Measurements from ENCODE around the gene IZUMO4. TPM values are rescaled to one million over a fixed set of nuclear protein-coding genes. Genes with fewer than 3 reads are reported as not detected.
A peak's percentile ranks its signal among the peaks of the same experiment; 100 is the strongest.

IZUMO4 gene
- total RNA-seq, 2 experiments from 2014 or later, result 8.7 to 9.5 TPM

GRCh38 chr19:2051773-2052704, 44.7 kb upstream of the IZUMO4 start:
- peak; percentile 72 for DNase-seq
- H3K27me3 Mint-ChIP-seq (ENCODE audit: low read depth), result no peaks in the 10 kb centered on the region
- H3K27ac Mint-ChIP-seq, result peak overlapping the region; percentile 93
- peak; percentile 12 for ATAC-seq
- H3K9me3 Mint-ChIP-seq (ENCODE audit: insufficient read depth), result no peaks in the 10 kb centered on the region
- POLR2A ChIA-PET, result interaction anchor here (0.6 to 2.8 kb wide), 19 partner anchors 9 to 167 kb away, joined by 3 to 31 read pairs (median 5); partner anchors contain the start of gene ABHD17A
- H3K4me1 Mint-ChIP-seq (ENCODE audit: low read depth), result peaks cover 65% of the 10 kb centered on the region
- H3K36me3 Mint-ChIP-seq (ENCODE audit: low read depth), result peaks cover 19% of the 10 kb centered on the region
- CTCF ChIA-PET, result interaction anchor here (1.0 to 2.4 kb wide), 13 partner anchors 9 to 123 kb away, joined by 3 to 11 read pairs (median 5); no protein-coding TSS in a partner anchor
- peak overlapping the region; percentile 65 for H3K4me3 Mint-ChIP-seq

- POLR2A ChIA-PET, result interaction anchor here (0.7 to 2.8 kb wide), 4 partner anchors 10 to 185 kb away, joined by 3 to 31 read pairs (median 4); no protein-coding TSS in a partner anchor
- CTCF ChIA-PET, result interaction anchor here (1.2 to 2.4 kb wide), 4 partner anchors 16 to 34 kb away, joined by 3 to 7 read pairs (median 3); no protein-coding TSS in a partner anchor
- peaks cover 13% of the 10 kb centered on the region for H3K36me3 Mint-ChIP-seq (ENCODE audit: low read depth)
- DNase-seq (peak; percentile 20), ATAC-seq (no peak)
- peak overlapping the region; percentile 61 for H3K27ac Mint-ChIP-seq
- no peaks in the 10 kb centered on the region for H3K27me3 Mint-ChIP-seq (ENCODE audit: low read depth)
- no peaks in the 10 kb centered on the region for H3K9me3 Mint-ChIP-seq (ENCODE audit: insufficient read depth)
- H3K4me3 Mint-ChIP-seq, result no peak overlapping the region
- peaks cover 68% of the 10 kb centered on the region for H3K4me1 Mint-ChIP-seq (ENCODE audit: low read depth)
Measured at GRCh38 chr19:2053601-2054389, 42.9 kb upstream of the IZUMO4 start.

GRCh38 chr19:2054763-2055162, 42.0 kb upstream of the IZUMO4 start:
- ChIA-PET POLR2A (interaction anchor here (0.7 to 1.4 kb wide), 2 partner anchors 29 to 152 kb away, joined by 3 to 4 read pairs; no protein-coding TSS in a partner anchor), CTCF (interaction anchor here (1.3 to 1.4 kb wide), 2 partner anchors 15 to 21 kb away, joined by 3 read pairs; no protein-coding TSS in a partner anchor)
- Mint-ChIP-seq H3K4me1 (ENCODE audit: low read depth) (peaks cover 63% of the 10 kb centered on the region), H3K36me3 (ENCODE audit: low read depth) (peaks cover 5% of the 10 kb centered on the region), H3K27ac (peak overlapping the region; percentile 84), H3K9me3 (ENCODE audit: insufficient read depth) (no peaks in the 10 kb centered on the region), H3K27me3 (ENCODE audit: low read depth) (no peaks in the 10 kb centered on the region), H3K4me3 (no peak overlapping the region)
- ATAC-seq (no peak), DNase-seq (no peak)

- ATAC-seq, result no peak
- Mint-ChIP-seq H3K27ac (peak overlapping the region; percentile 91), H3K4me1 (ENCODE audit: low read depth) (peaks cover 71% of the 10 kb centered on the region), H3K36me3 (ENCODE audit: low read depth) (peaks cover 4% of the 10 kb centered on the region), H3K9me3 (ENCODE audit: insufficient read depth) (no peaks in the 10 kb centered on the region), H3K4me3 (peak overlapping the region; percentile 60), H3K27me3 (ENCODE audit: low read depth) (no peaks in the 10 kb centered on the region)
- ChIA-PET CTCF (interaction anchor here (1.4 kb wide), 1 partner anchor 14 kb away, joined by 3 read pairs; no protein-coding TSS in a partner anchor), POLR2A (no interaction called here)
- peak; percentile 62 for DNase-seq
Measured at GRCh38 chr19:2055931-2056836, 40.5 kb upstream of the IZUMO4 start.

- no peaks in the 10 kb centered on the region for H3K9me3 Mint-ChIP-seq (ENCODE audit: insufficient read depth)
- ChIA-PET POLR2A (interaction anchor here (1.4 kb wide), 1 partner anchor 15 kb away, joined by 3 read pairs; no protein-coding TSS in a partner anchor), CTCF (interaction anchor here (1.4 to 1.6 kb wide), 2 partner anchors 13 to 31 kb away, joined by 3 to 6 read pairs; no protein-coding TSS in a partner anchor)
- no peaks in the 10 kb centered on the region for H3K27me3 Mint-ChIP-seq (ENCODE audit: low read depth)
- peaks cover 67% of the 10 kb centered on the region for H3K4me1 Mint-ChIP-seq (ENCODE audit: low read depth)
- DNase-seq (no peak), ATAC-seq (no peak)
- peak overlapping the region; percentile 91 for H3K27ac Mint-ChIP-seq
- H3K36me3 Mint-ChIP-seq (ENCODE audit: low read depth), result peaks cover 4% of the 10 kb centered on the region
- H3K4me3 Mint-ChIP-seq, result peak overlapping the region; percentile 55
Measured at GRCh38 chr19:2056837-2057192, 39.9 kb upstream of the IZUMO4 start.

- Mint-ChIP-seq H3K4me3 (no peak overlapping the region), H3K36me3 (ENCODE audit: low read depth) (peaks cover 4% of the 10 kb centered on the region), H3K9me3 (ENCODE audit: insufficient read depth) (no peaks in the 10 kb centered on the region), H3K4me1 (ENCODE audit: low read depth) (peaks cover 66% of the 10 kb centered on the region), H3K27me3 (ENCODE audit: low read depth) (no peaks in the 10 kb centered on the region), H3K27ac (peak overlapping the region; percentile 91)
- ChIA-PET CTCF (interaction anchor here (1.4 to 1.6 kb wide), 2 partner anchors 12 to 30 kb away, joined by 3 to 6 read pairs; no protein-coding TSS in a partner anchor), POLR2A (interaction anchor here (1.4 kb wide), 1 partner anchor 16 kb away, joined by 3 read pairs; no protein-coding TSS in a partner anchor)
- DNase-seq (no peak), ATAC-seq (no peak)
Measured at GRCh38 chr19:2057484-2058469, 38.9 kb upstream of the IZUMO4 start.

GRCh38 chr19:2058570-2059421, 37.9 kb upstream of the IZUMO4 start:
- Mint-ChIP-seq H3K36me3 (ENCODE audit: low read depth) (peaks cover 4% of the 10 kb centered on the region), H3K9me3 (ENCODE audit: insufficient read depth) (no peaks in the 10 kb centered on the region), H3K27ac (peak overlapping the region; percentile 91), H3K4me1 (ENCODE audit: low read depth) (peaks cover 63% of the 10 kb centered on the region), H3K27me3 (ENCODE audit: low read depth) (no peaks in the 10 kb centered on the region), H3K4me3 (peak overlapping the region; percentile 22)
- ChIA-PET POLR2A (no interaction called here), CTCF (interaction anchor here (1.6 kb wide), 1 partner anchor 29 kb away, joined by 6 read pairs; no protein-coding TSS in a partner anchor)
- ATAC-seq (no peak), DNase-seq (no peak)

- no peaks in the 10 kb centered on the region for H3K27me3 Mint-ChIP-seq (ENCODE audit: low read depth)
- ATAC-seq, result no peak
- H3K27ac Mint-ChIP-seq, result peak overlapping the region; percentile 94
- ChIA-PET POLR2A (no interaction called here), CTCF (interaction anchor here (1.2 kb wide), 1 partner anchor 17 kb away, joined by 3 read pairs; no protein-coding TSS in a partner anchor)
- peak overlapping the region; percentile 89 for H3K4me3 Mint-ChIP-seq
- peaks cover 4% of the 10 kb centered on the region for H3K36me3 Mint-ChIP-seq (ENCODE audit: low read depth)
- DNase-seq, result no peak
- H3K9me3 Mint-ChIP-seq (ENCODE audit: insufficient read depth), result no peaks in the 10 kb centered on the region
- peaks cover 60% of the 10 kb centered on the region for H3K4me1 Mint-ChIP-seq (ENCODE audit: low read depth)
Measured at GRCh38 chr19:2059422-2060201, 37.1 kb upstream of the IZUMO4 start.
